CD4-positive, alpha-beta T cell treated with Interleukin-4 for 1 hour (primary cell): Measurements from ENCODE around the gene PCSK4.
A peak's percentile ranks its signal among the peaks of the same experiment; 100 is the strongest.
"Not testable (repeated sequence)": the region's sequence is repeated elsewhere in the genome, so short reads cannot be mapped to it uniquely, and the experiment has no call there.

Experiments used
- DNase-seq, 2 donors: peaks; one replicate each; pipeline ENCODE4 v3.0.0-alpha.2; 2020 to 2022

The PCSK4 gene

GRCh38 chr19:1486720-1487575, 3.2 kb downstream of the PCSK4 start:
- DNase-seq = no peak

GRCh38 chr19:1483979-1484428, 6.1 kb downstream of the PCSK4 start:
- no peak for DNase-seq

GRCh38 chr19:1483131-1483978, 6.8 kb downstream of the PCSK4 start:
- no peak for DNase-seq

GRCh38 chr19:1482361-1483130, 7.6 kb downstream of the PCSK4 start:
- no peak for DNase-seq

- no peak for DNase-seq
Measured at GRCh38 chr19:1481893-1482360, 8.2 kb downstream of the PCSK4 start.

GRCh38 chr19:1481224-1481892, 8.8 kb downstream of the PCSK4 start:
- DNase-seq = no peak

GRCh38 chr19:1478934-1479707, 11.0 kb downstream of the PCSK4 start, which contains the start of gene C19orf25:
C19orf25 (minus strand) TSS chr19:1479215; CDS start chr19:1478903, 312 bp downstream.
- peak; percentile 92 to 93 for DNase-seq

GRCh38 chr19:1477056-1477455, 13.1 kb downstream of the PCSK4 start:
- DNase-seq = not testable (repeated sequence)

GRCh38 chr19:1475751-1476437, 14.3 kb downstream of the PCSK4 start:
- DNase-seq = no peak

GRCh38 chr19:1474765-1475351, 15.3 kb downstream of the PCSK4 start:
- DNase-seq = no peak

GRCh38 chr19:1474011-1474764, 16.0 kb downstream of the PCSK4 start:
- DNase-seq = no peak

- no peak for DNase-seq
Measured at GRCh38 chr19:1473085-1473851, 16.9 kb downstream of the PCSK4 start.

- no peak for DNase-seq
Measured at GRCh38 chr19:1472231-1473084, 17.7 kb downstream of the PCSK4 start.

- DNase-seq = peak in 1 of 2 donors; percentile 23
Measured at GRCh38 chr19:1471515-1472160, 18.5 kb downstream of the PCSK4 start.

- no peak for DNase-seq
Measured at GRCh38 chr19:1471010-1471514, 19.1 kb downstream of the PCSK4 start.

GRCh38 chr19:1470305-1471009, 19.7 kb downstream of the PCSK4 start:
- peak; percentile 64 to 79 for DNase-seq

- DNase-seq = no peak
Measured at GRCh38 chr19:1470055-1470304, 20.2 kb downstream of the PCSK4 start.
